GM23338 (cell line): ENCODE measurements around the gene PRSS23. TPM values are rescaled to one million over a fixed set of nuclear protein-coding genes. Genes with fewer than 3 reads are reported as not detected.

Experiments used
- ATAC-seq: fragments of 200-7000 bp; cut with Tn5 transposase; 3 replicates; pipeline ENCODE4 v1.9.1; 2020
- DNase-seq: peaks from one replicate; pipeline ENCODE4 v3.0.0-alpha.2; 2015; ENCODE audit warnings: low spot score
- H2AFZ ChIP-seq: fragments of 200-600 bp; sonication (generic); 2 replicates; pipeline ENCODE4 v1.8.0; 2016; ENCODE audit warnings: antibody characterized with exemption, mild to moderate bottlenecking, moderate library complexity
- H3F3A ChIP-seq: fragments of 200-600 bp; sonication (generic); replicated peaks from 2 replicates; pipeline ENCODE4 v1.8.0; 2017; ENCODE audit warnings: antibody characterized with exemption, mixed run types, low read depth
- H3K27ac ChIP-seq: fragments of 200-600 bp; sonication (generic); 2 replicates; pipeline ENCODE4 v1.6.1; 2016; ENCODE audit warnings: low read depth
- H3K27me3 ChIP-seq: fragments of 200-600 bp; sonication (generic); 2 replicates; pipeline ENCODE4 v1.8.0; 2016; ENCODE audit warnings: mild to moderate bottlenecking, mixed run types, moderate library complexity; ENCODE audit not compliant: insufficient read depth
- H3K36me3 ChIP-seq: fragments of 200-600 bp; sonication (generic); 2 replicates; pipeline ENCODE4 v1.8.0; 2016; ENCODE audit warnings: mild to moderate bottlenecking; ENCODE audit not compliant: insufficient read depth
- H3K4me1 ChIP-seq: fragments of 200-600 bp; sonication (generic); 2 replicates; pipeline ENCODE4 v1.8.0; 2016; ENCODE audit warnings: mild to moderate bottlenecking, moderate library complexity; ENCODE audit not compliant: insufficient read depth
- H3K4me2 ChIP-seq: fragments of 200-600 bp; sonication (generic); 2 replicates; pipeline ENCODE4 v1.7.1; 2017; ENCODE audit warnings: mixed run types
- H3K4me3 ChIP-seq: fragments of 200-600 bp; sonication (generic); 2 replicates; pipeline ENCODE4 v1.6.1; 2016; ENCODE audit warnings: mixed run types
- H3K79me2 ChIP-seq: fragments of 200-600 bp; sonication (generic); replicated peaks from 2 replicates; pipeline ENCODE4 v1.8.0; 2017; ENCODE audit warnings: mild to moderate bottlenecking; ENCODE audit not compliant: insufficient read depth
- H3K9me2 ChIP-seq: fragments of 200-600 bp; sonication (generic); 2 replicates; pipeline ENCODE4 v1.8.0; 2017; ENCODE audit not compliant: insufficient read depth
- H4K20me1 ChIP-seq: fragments of 200-600 bp; sonication (generic); replicated peaks from 2 replicates; pipeline ENCODE4 v1.8.0; 2017; ENCODE audit warnings: mild to moderate bottlenecking; ENCODE audit not compliant: insufficient read depth
- H3K27ac Mint-ChIP-seq: 2 replicates; pipeline ENCODE4 v1.8.0; 2020; ENCODE audit warnings: inconsistent platforms, mild to moderate bottlenecking, moderate library complexity, mixed read lengths
- H3K27me3 Mint-ChIP-seq: 3 replicates; pipeline ENCODE4 v1.8.0; 2022; ENCODE audit warnings: low read depth, mild to moderate bottlenecking, moderate library complexity, mixed read lengths, inconsistent platforms; ENCODE audit not compliant: insufficient read depth, poor library complexity
- H3K36me3 Mint-ChIP-seq: 3 replicates; pipeline ENCODE4 v1.8.0; 2021; ENCODE audit warnings: low read depth, mild to moderate bottlenecking, inconsistent platforms, moderate library complexity, mixed read lengths
- H3K4me1 Mint-ChIP-seq: 3 replicates; pipeline ENCODE4 v1.8.0; 2020; ENCODE audit warnings: mild to moderate bottlenecking, inconsistent platforms, mixed read lengths
- H3K4me3 Mint-ChIP-seq: 3 replicates; pipeline ENCODE4 v1.8.0; 2021; ENCODE audit warnings: moderate library complexity, mild to moderate bottlenecking, inconsistent platforms, mixed read lengths
- H3K9me3 Mint-ChIP-seq: 3 replicates; pipeline ENCODE4 v1.8.0; 2020; ENCODE audit warnings: moderate library complexity, mild to moderate bottlenecking, inconsistent platforms, mixed read lengths
- CREB1 ChIP-seq: fragments of 250-450 bp; sonication (Bioruptor Pico); IDR thresholded peaks from 2 replicates; pipeline ENCODE4 v1.5.0; 2020; ENCODE audit warnings: low read depth, mild to moderate bottlenecking, moderate library complexity
- ETS1 ChIP-seq: IDR thresholded peaks from 2 replicates; pipeline ENCODE4 v1.6.1; 2016; ENCODE audit warnings: antibody characterized with exemption
- EZH2 ChIP-seq: fragments of 200-600 bp; sonication (generic); IDR thresholded peaks from one replicate; pipeline ENCODE4 v1.8.0; 2017; ENCODE audit warnings: antibody characterized with exemption, mild to moderate bottlenecking, low read depth; ENCODE audit not compliant: unreplicated experiment
- EZH2phosphoT487 ChIP-seq: fragments of 200-600 bp; sonication (generic); IDR thresholded peaks from one replicate; pipeline ENCODE4 v1.8.1; 2018; ENCODE audit warnings: antibody characterized with exemption; ENCODE audit not compliant: unreplicated experiment
- JUNB ChIP-seq: IDR thresholded peaks from one replicate; pipeline ENCODE4 v1.6.1; 2016; ENCODE audit warnings: antibody characterized with exemption; ENCODE audit not compliant: unreplicated experiment
- NANOG ChIP-seq: IDR thresholded peaks from 2 replicates; pipeline ENCODE4 v1.6.1; 2016; ENCODE audit warnings: antibody characterized with exemption, borderline replicate concordance
- POLR2AphosphoS5 ChIP-seq: IDR thresholded peaks from 2 replicates; pipeline ENCODE4 v1.6.1; 2016; ENCODE audit warnings: antibody characterized with exemption, low read depth
- STAT1 ChIP-seq: IDR thresholded peaks from one replicate; pipeline ENCODE4 v1.6.1; 2016; ENCODE audit warnings: antibody characterized with exemption; ENCODE audit not compliant: unreplicated experiment
- ZNF114 ChIP-seq: fragments of 250-450 bp; sonication (Bioruptor Pico); IDR thresholded peaks from 2 replicates; pipeline ENCODE4 v1.5.0; 2020; ENCODE audit warnings: mild to moderate bottlenecking, moderate library complexity
- ZNF331 ChIP-seq: fragments of 250-450 bp; sonication (Bioruptor Pico); IDR thresholded peaks from 2 replicates; pipeline ENCODE4 v1.5.0; 2020; ENCODE audit warnings: low read depth, mild to moderate bottlenecking, moderate library complexity
- ZNF462 ChIP-seq: fragments of 250-450 bp; sonication (Bioruptor Pico); IDR thresholded peaks from 2 replicates; pipeline ENCODE4 v1.5.0; 2020; ENCODE audit warnings: mild to moderate bottlenecking, moderate library complexity
- polyA plus RNA-seq: library from polyadenylated mRNA; unstranded; fragments of >200 nt; fragmentation: Nextera tagmentation; extraction: Ambion mirVana; gene quantifications from 2 replicates; pipeline ENCODE4 v1.2.1, GENCODE V29; 2016
- total RNA-seq: library from RNA; depleted of rRNA; stranded (reverse); fragments of >200 nt; shearing (Covaris generic); gene quantifications from 2 replicates; pipeline ENCODE4 v1.2.3, GENCODE V29; 2014
- TF ChIP-seq, protein P1 (sequence below): IDR thresholded peaks from one replicate; pipeline ENCODE4 v1.6.1; 2018; ENCODE audit warnings: antibody characterized with exemption; ENCODE audit not compliant: unreplicated experiment
- TF ChIP-seq, protein P2 (sequence below), 2 experiments: fragments of 200-600 bp in 1 of 2; sonication (generic) in 1 of 2; conservative IDR thresholded peaks; 2 replicates each; pipeline versions ENCODE4 v1.5.1 to v1.6.1; 2016 to 2017; ENCODE audit warnings: antibody characterized with exemption in 2 of 2, low read depth in 2 of 2, mild to moderate bottlenecking in 2 of 2, moderate library complexity in 1 of 2

Gene PRSS23
- total and polyA plus RNA-seq, 2 experiments from 2014 or later = 3.9 to 4.7 TPM

DNA sequence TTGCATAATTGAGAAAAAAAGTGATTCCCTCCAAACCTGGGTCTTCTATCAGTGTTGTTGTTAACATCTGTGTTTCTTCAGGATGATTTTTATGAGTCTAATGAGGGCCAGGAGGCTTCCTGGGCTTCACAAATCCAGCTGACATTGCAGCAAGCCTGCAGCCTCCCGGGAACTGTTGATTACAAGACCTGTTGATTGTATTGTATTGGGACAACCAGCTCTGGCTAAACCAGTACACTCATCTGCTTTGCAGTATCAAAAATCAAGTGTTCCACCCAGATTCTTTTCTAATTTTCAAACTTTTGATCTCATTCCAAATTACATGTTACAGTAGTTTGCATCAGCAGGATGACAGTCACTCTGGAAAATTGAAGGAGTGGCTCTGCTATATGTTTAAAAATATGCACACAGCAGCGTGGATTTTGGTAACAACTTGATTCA is 16.1 kb upstream of the PRSS23 start:
- Histone ChIP-seq H3K4me3 (no peak overlapping the region), H3K9me2 (0 out of 2 replicates have a peak, but pooled peaks cover 3% of the 10 kb centered on the region), H3K4me1 (no peaks in the 10 kb centered on the region), H3K27ac (no peak overlapping the region), H3K27me3 (no peaks in the 10 kb centered on the region), H3F3A (no peaks in the 10 kb centered on the region), H3K36me3 (no peaks in the 10 kb centered on the region), H3K79me2 (no peaks in the 10 kb centered on the region), H2AFZ (0 out of 2 replicates have a peak overlapping the region, but pooled peaks have one; percentile 66), H3K4me2 (no peak overlapping the region), H4K20me1 (no peaks in the 10 kb centered on the region)
- ATAC-seq (no peak), DNase-seq (no peak)
- Mint-ChIP-seq H3K4me3 (no peak overlapping the region), H3K9me3 (no peaks in the 10 kb centered on the region), H3K36me3 (no peaks in the 10 kb centered on the region), H3K27me3 (peaks cover 4% of the 10 kb centered on the region), H3K4me1 (no peaks in the 10 kb centered on the region; the same call in 2 of the 3 replicates), H3K27ac (no peak overlapping the region)
- no peak for TF ChIP-seq ZNF462 (CRISPR knock-in tag)
- no peak for TF ChIP-seq NANOG
- no peak for TF ChIP-seq EZH2phosphoT487
- TF ChIP-seq ETS1 = no peak
- no peak for TF ChIP-seq CREB1 (CRISPR knock-in tag)
- no peak for TF ChIP-seq ZNF114 (CRISPR knock-in tag)
- TF ChIP-seq POLR2AphosphoS5 = no peak
- no peak for TF ChIP-seq STAT1
- TF ChIP-seq JUNB = no peak
- TF ChIP-seq, protein P1, sequence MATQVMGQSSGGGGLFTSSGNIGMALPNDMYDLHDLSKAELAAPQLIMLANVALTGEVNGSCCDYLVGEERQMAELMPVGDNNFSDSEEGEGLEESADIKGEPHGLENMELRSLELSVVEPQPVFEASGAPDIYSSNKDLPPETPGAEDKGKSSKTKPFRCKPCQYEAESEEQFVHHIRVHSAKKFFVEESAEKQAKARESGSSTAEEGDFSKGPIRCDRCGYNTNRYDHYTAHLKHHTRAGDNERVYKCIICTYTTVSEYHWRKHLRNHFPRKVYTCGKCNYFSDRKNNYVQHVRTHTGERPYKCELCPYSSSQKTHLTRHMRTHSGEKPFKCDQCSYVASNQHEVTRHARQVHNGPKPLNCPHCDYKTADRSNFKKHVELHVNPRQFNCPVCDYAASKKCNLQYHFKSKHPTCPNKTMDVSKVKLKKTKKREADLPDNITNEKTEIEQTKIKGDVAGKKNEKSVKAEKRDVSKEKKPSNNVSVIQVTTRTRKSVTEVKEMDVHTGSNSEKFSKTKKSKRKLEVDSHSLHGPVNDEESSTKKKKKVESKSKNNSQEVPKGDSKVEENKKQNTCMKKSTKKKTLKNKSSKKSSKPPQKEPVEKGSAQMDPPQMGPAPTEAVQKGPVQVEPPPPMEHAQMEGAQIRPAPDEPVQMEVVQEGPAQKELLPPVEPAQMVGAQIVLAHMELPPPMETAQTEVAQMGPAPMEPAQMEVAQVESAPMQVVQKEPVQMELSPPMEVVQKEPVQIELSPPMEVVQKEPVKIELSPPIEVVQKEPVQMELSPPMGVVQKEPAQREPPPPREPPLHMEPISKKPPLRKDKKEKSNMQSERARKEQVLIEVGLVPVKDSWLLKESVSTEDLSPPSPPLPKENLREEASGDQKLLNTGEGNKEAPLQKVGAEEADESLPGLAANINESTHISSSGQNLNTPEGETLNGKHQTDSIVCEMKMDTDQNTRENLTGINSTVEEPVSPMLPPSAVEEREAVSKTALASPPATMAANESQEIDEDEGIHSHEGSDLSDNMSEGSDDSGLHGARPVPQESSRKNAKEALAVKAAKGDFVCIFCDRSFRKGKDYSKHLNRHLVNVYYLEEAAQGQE = no peak
- TF ChIP-seq, protein P2, sequence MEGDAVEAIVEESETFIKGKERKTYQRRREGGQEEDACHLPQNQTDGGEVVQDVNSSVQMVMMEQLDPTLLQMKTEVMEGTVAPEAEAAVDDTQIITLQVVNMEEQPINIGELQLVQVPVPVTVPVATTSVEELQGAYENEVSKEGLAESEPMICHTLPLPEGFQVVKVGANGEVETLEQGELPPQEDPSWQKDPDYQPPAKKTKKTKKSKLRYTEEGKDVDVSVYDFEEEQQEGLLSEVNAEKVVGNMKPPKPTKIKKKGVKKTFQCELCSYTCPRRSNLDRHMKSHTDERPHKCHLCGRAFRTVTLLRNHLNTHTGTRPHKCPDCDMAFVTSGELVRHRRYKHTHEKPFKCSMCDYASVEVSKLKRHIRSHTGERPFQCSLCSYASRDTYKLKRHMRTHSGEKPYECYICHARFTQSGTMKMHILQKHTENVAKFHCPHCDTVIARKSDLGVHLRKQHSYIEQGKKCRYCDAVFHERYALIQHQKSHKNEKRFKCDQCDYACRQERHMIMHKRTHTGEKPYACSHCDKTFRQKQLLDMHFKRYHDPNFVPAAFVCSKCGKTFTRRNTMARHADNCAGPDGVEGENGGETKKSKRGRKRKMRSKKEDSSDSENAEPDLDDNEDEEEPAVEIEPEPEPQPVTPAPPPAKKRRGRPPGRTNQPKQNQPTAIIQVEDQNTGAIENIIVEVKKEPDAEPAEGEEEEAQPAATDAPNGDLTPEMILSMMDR (conservative IDR thresholded peaks at IDR 0.05; ENCODE audit: low read depth in 2 of 2) = no peak
- TF ChIP-seq ZNF331 (CRISPR knock-in tag) = no peak
- TF ChIP-seq EZH2 = no peak
